ENCODE data around the gene DNAH2.
"Not testable (repeated sequence)": the region's sequence is repeated elsewhere in the genome, so short reads cannot be mapped to it uniquely, and the experiment has no call there.

Gene DNAH2

GRCh38 chr17:7851438-7852261 is 134.1 kb downstream of the DNAH2 start:
- peak; percentile 80 for DNase-seq (ENCODE audit: low read depth)

GRCh38 chr17:7852262-7852670 is 134.7 kb downstream of the DNAH2 start:
- no peak for DNase-seq (ENCODE audit: low read depth)

GRCh38 chr17:7852919-7853690 is 135.6 kb downstream of the DNAH2 start:
- DNase-seq (ENCODE audit: low read depth): no peak

- DNase-seq (ENCODE audit: low read depth): no peak
These were observed 136.1 kb downstream of the DNAH2 start for GRCh38 chr17:7853691-7854038.

- no peak for DNase-seq (ENCODE audit: low read depth)
These were observed 136.7 kb downstream of the DNAH2 start for GRCh38 chr17:7854078-7854777.

GRCh38 chr17:7854851-7855659 is 137.5 kb downstream of the DNAH2 start, which contains the start of gene TMEM88:
Gene TMEM88 (plus strand): TSS chr17:7855066. CDS start chr17:7855075, 9 bp downstream.
- DNase-seq (ENCODE audit: low read depth): no peak

GRCh38 chr17:7855660-7856010 is 138.1 kb downstream of the DNAH2 start:
- no peak for DNase-seq (ENCODE audit: low read depth)

- DNase-seq (ENCODE audit: low read depth): peak; percentile 52
These were observed 138.7 kb downstream of the DNAH2 start for GRCh38 chr17:7856011-7856810.

- peak; percentile 99 for DNase-seq (ENCODE audit: low read depth)
These were observed 139.5 kb downstream of the DNAH2 start, which contains the start of gene NAA38 for GRCh38 chr17:7856811-7857712. Gene NAA38 (minus strand): TSS chr17:7857559. CDS start chr17:7857463, 96 bp downstream.

GRCh38 chr17:7857713-7858521 is 140.4 kb downstream of the DNAH2 start, which contains the start of gene CYB5D1:
Gene CYB5D1 (plus strand): TSS chr17:7858003. CDS start chr17:7858135, 132 bp downstream.
- DNase-seq (ENCODE audit: low read depth): peak; percentile 92

GRCh38 chr17:7858522-7858810 is 140.9 kb downstream of the DNAH2 start:
- peak; percentile 71 for DNase-seq (ENCODE audit: low read depth)

- DNase-seq (ENCODE audit: low read depth): no peak
These were observed 141.5 kb downstream of the DNAH2 start for GRCh38 chr17:7859028-7859427.

GRCh38 chr17:7862692-7863437 is 145.3 kb downstream of the DNAH2 start:
- DNase-seq (ENCODE audit: low read depth): no peak

GRCh38 chr17:7864384-7864783 is 146.8 kb downstream of the DNAH2 start:
- not testable (repeated sequence) for DNase-seq (ENCODE audit: low read depth)

GRCh38 chr17:7864995-7865650 is 147.6 kb downstream of the DNAH2 start:
- DNase-seq (ENCODE audit: low read depth): no peak

- DNase-seq (ENCODE audit: low read depth): no peak
These were observed 150.4 kb downstream of the DNAH2 start for GRCh38 chr17:7867881-7868329.

GRCh38 chr17:7873051-7873450 is 155.5 kb downstream of the DNAH2 start:
- DNase-seq (ENCODE audit: low read depth): no peak
